ENCODE measurements around the gene MMP17. TPM values are rescaled to one million over a fixed set of nuclear protein-coding genes. Genes with fewer than 3 reads are reported as not detected.
"Not testable (repeated sequence)": the region's sequence is repeated elsewhere in the genome, so short reads cannot be mapped to it uniquely, and the experiment has no call there.

The MMP17 gene
- polyA plus RNA-seq, 2 donors, result 1.8 to 2.0 TPM

DNA sequence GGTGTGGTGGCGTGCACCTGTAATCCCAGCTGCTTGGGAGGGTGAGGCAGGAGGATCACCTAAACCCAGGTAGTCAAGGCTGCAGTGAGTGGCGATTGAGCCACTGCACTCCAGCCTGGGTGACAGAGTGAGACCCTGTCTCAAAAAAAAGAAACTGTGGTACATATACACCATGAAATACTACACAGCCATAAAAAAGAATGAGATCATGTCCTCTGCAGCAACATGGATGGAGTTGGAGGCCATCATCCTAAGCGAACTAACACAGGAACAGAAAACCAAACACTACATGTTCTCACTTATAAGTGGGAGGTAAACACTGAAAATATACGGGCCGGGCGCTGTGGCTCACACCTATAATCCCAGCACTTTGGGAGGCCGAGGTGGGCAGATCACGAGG is 63.5 kb downstream of the MMP17 start:
- not testable (repeated sequence) for H3K4me3 ChIP-seq (ENCODE audit: low read depth in 1 of 2, low read length in 2 of 2); H3K9me3 ChIP-seq (ENCODE audit: control insufficient read depth in 2 of 2, insufficient read depth in 1 of 2, low read depth in 1 of 2, low read length in 1 of 2); H3K36me3 ChIP-seq (ENCODE audit: control insufficient read depth in 2 of 2, insufficient read depth in 2 of 2, low read length in 1 of 2); H3K27ac ChIP-seq (ENCODE audit: low read depth in 2 of 2, low read length in 1 of 2); H3K4me1 ChIP-seq (ENCODE audit: control insufficient read depth in 2 of 2, insufficient read depth in 2 of 2, low read length in 1 of 2); H3K27me3 ChIP-seq (ENCODE audit: control insufficient read depth in 1 of 2, insufficient read depth in 2 of 2, low read length in 2 of 2)
- WGBS, 2 donors, result 85 to 87% methylated on average over 8 of the region's 8 CpGs

DNA sequence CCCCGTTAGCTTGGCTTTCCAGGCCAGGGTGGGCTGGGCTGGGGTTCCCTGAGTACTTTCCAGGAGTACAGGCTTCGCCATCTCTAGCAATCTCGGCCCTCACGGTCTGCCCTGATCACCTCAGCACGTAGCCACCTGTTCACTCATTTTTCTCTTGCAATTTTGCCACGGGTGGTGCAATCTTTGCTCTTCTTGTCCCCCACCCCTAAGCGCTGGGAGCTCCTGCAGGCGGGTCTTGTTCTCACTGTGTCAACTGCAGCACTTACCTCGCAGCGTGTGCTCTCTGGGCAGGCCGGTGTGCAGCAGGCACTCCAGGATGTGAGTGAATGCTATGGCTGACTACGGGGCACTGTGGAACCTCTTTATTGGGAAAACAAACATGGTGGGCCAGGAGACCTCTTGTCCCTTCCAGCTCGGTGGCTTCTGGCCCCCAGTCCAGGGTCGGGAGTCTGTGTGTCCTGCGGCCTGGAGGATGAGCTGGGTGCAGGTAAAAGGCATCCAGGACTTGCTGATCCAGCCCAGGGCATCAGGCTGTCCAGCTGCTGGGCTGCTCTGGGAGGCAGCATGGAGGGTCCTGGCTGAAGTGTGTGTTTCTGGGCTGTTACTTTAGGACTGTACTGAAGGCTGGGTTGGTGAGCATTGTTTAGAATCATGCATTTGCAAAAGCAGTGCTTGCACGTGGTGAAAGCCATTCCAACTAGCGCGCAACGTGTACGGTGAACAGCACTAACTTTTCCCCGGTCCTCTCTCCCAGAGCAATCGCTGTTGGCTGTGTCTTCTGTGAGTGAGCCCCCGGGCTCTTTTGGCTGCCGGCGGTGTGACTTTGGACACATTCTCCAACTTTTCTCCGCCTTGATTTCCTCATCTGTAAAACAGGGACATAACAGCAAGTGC is 64.8 kb downstream of the MMP17 start:
- Histone ChIP-seq H3K27me3 (ENCODE audit: control insufficient read depth in 1 of 2, insufficient read depth in 2 of 2, low read length in 2 of 2) (no peaks in the 10 kb centered on the region), H3K4me1 (ENCODE audit: control insufficient read depth in 2 of 2, insufficient read depth in 2 of 2, low read length in 1 of 2) (peaks cover 4 to 8% of the 10 kb centered on the region in 2 donors), H3K27ac (ENCODE audit: low read depth in 2 of 2, low read length in 1 of 2) (no peak overlapping the region), H3K36me3 (ENCODE audit: control insufficient read depth in 2 of 2, insufficient read depth in 2 of 2, low read length in 1 of 2) (peaks cover 0 to 5% of the 10 kb centered on the region in 2 donors), H3K4me3 (ENCODE audit: low read depth in 1 of 2, low read length in 2 of 2) (no peak overlapping the region), H3K9me3 (ENCODE audit: control insufficient read depth in 2 of 2, insufficient read depth in 1 of 2, low read depth in 1 of 2, low read length in 1 of 2) (no peaks in the 10 kb centered on the region)
- WGBS, 2 donors, result 71 to 76% methylated on average over 26 of the region's 26 CpGs

DNA sequence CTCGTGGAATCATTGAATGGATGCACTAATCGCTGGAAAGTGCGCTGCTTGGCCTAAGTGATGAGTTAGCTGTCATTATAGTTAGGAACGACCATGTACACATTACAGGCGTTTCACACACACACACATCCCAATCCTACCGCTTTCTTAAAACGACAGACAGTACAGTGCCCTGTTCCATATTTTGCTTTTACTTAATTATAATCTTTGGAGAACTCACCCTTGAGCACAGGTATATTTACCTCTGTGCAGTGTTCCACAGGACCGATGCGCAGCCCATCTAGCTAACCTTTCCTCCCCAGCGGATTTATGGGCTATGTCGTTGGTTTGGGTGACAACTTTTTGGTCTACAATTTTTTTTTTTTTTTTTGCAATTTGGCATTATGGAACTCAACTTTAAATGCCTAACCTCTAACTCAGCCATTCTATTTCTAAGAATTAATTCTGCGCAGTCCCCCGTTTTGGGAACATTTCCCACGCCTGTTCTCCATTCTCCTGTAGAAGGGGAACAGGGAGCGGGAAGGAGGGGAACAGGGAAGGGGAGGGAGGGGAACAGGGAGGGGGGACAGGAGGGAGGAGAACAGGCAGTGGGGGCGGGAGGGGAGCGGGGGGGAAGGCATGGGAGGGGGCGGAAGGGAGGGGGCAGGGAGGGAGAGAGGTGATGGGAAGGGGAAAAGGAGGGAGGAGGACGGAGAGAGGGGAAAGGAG is 65.6 kb downstream of the MMP17 start:
- WGBS, 2 donors, result 31 to 32% methylated on average over 17 to 19 of the region's 19 CpGs
- H3K9me3 ChIP-seq (ENCODE audit: control insufficient read depth in 2 of 2, insufficient read depth in 1 of 2, low read depth in 1 of 2, low read length in 1 of 2), result no peaks in the 10 kb centered on the region
- H3K27me3 ChIP-seq (ENCODE audit: control insufficient read depth in 1 of 2, insufficient read depth in 2 of 2, low read length in 2 of 2), result no peaks in the 10 kb centered on the region
- peaks cover 4 to 8% of the 10 kb centered on the region in 2 donors for H3K4me1 ChIP-seq (ENCODE audit: control insufficient read depth in 2 of 2, insufficient read depth in 2 of 2, low read length in 1 of 2)
- peak overlapping the region in 1 of 2 donors; percentile 57 for H3K4me3 ChIP-seq (ENCODE audit: low read depth in 1 of 2, low read length in 2 of 2)
- H3K27ac ChIP-seq (ENCODE audit: low read depth in 2 of 2, low read length in 1 of 2), result no peak overlapping the region
- peaks cover 0 to 7% of the 10 kb centered on the region in 2 donors for H3K36me3 ChIP-seq (ENCODE audit: control insufficient read depth in 2 of 2, insufficient read depth in 2 of 2, low read length in 1 of 2)

DNA sequence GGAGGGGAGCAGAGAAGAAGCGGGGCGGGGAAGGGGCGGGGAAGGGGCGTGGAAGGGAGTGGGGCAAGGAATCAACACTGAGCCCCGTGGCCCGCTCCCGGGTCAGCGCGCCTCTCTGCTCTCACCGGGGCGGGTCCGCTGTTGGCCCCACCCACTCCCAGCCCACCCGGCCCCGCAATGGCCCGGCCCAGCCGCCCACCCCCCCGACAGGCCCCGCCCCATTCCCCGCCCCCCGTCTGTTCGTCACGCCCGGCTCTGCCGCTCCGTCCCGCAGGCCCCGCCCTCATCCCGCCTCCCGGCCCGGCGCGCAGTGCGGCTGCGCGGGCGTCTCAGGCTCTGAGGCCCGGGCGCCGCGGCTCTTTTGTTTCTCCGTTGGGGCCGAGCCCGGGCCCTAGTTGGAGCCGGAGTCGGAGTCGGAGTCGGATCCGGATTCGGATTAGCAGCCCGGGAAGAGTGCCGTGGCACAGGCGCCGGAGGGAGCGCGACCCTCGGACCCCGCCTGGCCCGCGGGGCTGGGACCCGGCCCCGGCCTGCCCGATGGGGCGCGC is 66.2 kb downstream of the MMP17 start, which contains the start of gene ULK1:
Gene ULK1 (plus strand): TSS at position 310 of the 548 bp plus-strand sequence. CDS start 380 bp downstream, outside the sequence.
- Histone ChIP-seq H3K36me3 (ENCODE audit: control insufficient read depth in 2 of 2, insufficient read depth in 2 of 2, low read length in 1 of 2) (peaks cover 0 to 7% of the 10 kb centered on the region in 2 donors), H3K4me3 (ENCODE audit: low read depth in 1 of 2, low read length in 2 of 2) (peak within 1 kb of the TSS; percentile 57 to 70), H3K4me1 (ENCODE audit: control insufficient read depth in 2 of 2, insufficient read depth in 2 of 2, low read length in 1 of 2) (peaks cover 4 to 8% of the 10 kb centered on the region in 2 donors), H3K27me3 (ENCODE audit: control insufficient read depth in 1 of 2, insufficient read depth in 2 of 2, low read length in 2 of 2) (no peaks in the 10 kb centered on the region), H3K27ac (ENCODE audit: low read depth in 2 of 2, low read length in 1 of 2) (peak within 1 kb of the TSS; percentile 98 to 99), H3K9me3 (ENCODE audit: control insufficient read depth in 2 of 2, insufficient read depth in 1 of 2, low read depth in 1 of 2, low read length in 1 of 2) (no peaks in the 10 kb centered on the region)
- WGBS, 2 donors, result 0 to 1% methylated on average over 42 to 64 of the region's 64 CpGs

DNA sequence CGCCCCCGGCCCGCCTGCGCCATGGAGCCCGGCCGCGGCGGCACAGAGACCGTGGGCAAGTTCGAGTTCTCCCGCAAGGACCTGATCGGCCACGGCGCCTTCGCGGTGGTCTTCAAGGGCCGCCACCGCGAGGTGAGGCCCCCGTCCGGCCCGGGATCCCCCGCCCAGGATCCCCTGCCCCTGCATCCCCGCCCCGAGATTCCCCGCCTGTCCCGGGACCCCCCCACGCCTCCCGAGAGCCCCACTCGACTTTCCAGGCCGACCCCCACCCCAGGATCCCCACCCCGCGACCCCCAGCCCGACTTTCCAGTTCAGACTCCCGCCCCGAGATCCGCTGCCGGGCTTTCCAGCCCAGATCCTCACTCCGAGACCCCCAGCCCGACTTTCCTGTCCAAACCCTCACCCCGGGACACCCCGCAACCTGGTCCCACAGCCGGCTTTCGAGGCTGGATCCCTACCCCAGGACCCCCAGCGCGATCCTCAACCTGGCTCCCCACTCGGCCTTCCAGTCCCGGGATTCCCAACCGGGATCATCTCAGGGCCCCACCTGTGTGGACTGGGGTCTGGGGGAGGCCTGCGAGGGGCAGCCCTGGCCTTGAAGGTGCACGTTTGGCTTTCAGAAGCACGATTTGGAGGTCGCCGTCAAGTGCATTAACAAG is 66.9 kb downstream of the MMP17 start:
- WGBS, 2 donors, result 2 to 3% methylated on average over 25 to 54 of the region's 54 CpGs
- Histone ChIP-seq H3K4me1 (ENCODE audit: control insufficient read depth in 2 of 2, insufficient read depth in 2 of 2, low read length in 1 of 2) (peaks cover 4 to 8% of the 10 kb centered on the region in 2 donors), H3K4me3 (ENCODE audit: low read depth in 1 of 2, low read length in 2 of 2) (peak overlapping the region; percentile 57 to 69), H3K27me3 (ENCODE audit: control insufficient read depth in 1 of 2, insufficient read depth in 2 of 2, low read length in 2 of 2) (no peaks in the 10 kb centered on the region), H3K36me3 (ENCODE audit: control insufficient read depth in 2 of 2, insufficient read depth in 2 of 2, low read length in 1 of 2) (peaks cover 0 to 7% of the 10 kb centered on the region in 2 donors), H3K9me3 (ENCODE audit: control insufficient read depth in 2 of 2, insufficient read depth in 1 of 2, low read depth in 1 of 2, low read length in 1 of 2) (no peaks in the 10 kb centered on the region), H3K27ac (ENCODE audit: low read depth in 2 of 2, low read length in 1 of 2) (peak overlapping the region; percentile 98 to 99)

DNA sequence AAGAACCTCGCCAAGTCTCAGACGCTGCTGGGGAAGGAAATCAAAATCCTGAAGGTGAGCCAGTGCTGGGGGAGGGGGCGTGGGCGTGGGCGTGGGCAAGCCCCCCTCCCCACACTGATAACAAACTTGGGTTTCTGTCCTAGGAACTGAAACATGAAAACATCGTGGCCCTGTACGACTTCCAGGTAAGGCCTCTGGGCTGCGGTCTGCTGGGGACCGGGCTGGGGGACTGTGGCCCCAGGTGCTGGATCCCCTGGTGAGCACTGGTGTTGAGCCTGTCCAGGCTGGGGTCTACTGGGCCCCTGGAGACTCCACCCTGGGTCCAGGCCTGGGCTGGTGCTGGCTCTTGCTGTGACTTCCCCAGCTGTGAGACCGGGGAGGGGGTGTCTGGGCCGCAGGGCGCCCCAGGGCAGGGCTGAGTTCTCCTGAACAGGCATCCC is 67.5 kb downstream of the MMP17 start:
- no peaks in the 10 kb centered on the region for H3K9me3 ChIP-seq (ENCODE audit: control insufficient read depth in 2 of 2, insufficient read depth in 1 of 2, low read depth in 1 of 2, low read length in 1 of 2)
- peaks cover 0 to 7% of the 10 kb centered on the region in 2 donors for H3K36me3 ChIP-seq (ENCODE audit: control insufficient read depth in 2 of 2, insufficient read depth in 2 of 2, low read length in 1 of 2)
- WGBS, 2 donors, result 1 to 4% methylated on average over 12 of the region's 12 CpGs
- H3K4me1 ChIP-seq (ENCODE audit: control insufficient read depth in 2 of 2, insufficient read depth in 2 of 2, low read length in 1 of 2), result peaks cover 4 to 12% of the 10 kb centered on the region in 2 donors
- H3K4me3 ChIP-seq (ENCODE audit: low read depth in 1 of 2, low read length in 2 of 2), result peak overlapping the region; percentile 57 to 69
- H3K27me3 ChIP-seq (ENCODE audit: control insufficient read depth in 1 of 2, insufficient read depth in 2 of 2, low read length in 2 of 2), result no peaks in the 10 kb centered on the region
- peak overlapping the region; percentile 98 to 99 for H3K27ac ChIP-seq (ENCODE audit: low read depth in 2 of 2, low read length in 1 of 2)

DNA sequence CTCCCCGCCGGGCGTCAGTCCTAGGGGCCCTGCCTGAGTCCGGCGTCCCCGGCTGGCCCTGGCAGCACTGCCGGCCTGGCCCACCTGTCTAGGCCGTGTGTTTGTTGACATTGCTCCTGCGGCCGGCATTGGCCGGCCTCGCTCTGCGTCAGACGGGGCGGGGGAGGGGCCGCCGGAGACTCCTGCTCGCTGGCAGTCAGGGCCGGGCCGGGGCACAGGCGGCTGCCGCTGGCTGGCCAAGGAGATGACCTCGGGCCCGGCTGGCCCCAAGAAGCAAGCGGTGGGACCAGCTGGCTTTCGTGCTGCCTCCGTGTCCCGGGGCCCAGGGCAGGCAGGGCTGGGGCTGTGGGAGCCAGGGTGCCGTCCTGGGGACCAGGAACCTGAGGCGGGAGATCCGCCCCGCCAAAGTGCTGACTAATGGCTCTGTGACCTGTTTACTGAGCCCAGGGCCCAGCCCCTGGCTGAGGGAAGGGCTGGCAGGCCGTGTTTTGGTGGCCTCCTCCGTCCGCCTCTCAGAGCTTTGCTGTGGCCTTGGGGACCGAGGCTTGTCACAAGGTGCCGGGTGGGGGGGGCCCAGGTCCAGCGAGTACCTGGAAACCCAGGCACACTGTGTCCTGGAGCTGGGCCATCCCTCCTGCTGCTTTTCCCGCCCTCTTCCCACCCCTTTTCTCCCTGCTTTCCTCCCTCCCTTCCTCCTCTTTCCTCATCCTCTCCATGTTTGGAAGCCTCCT is 68.1 kb downstream of the MMP17 start:
- no peaks in the 10 kb centered on the region for H3K27me3 ChIP-seq (ENCODE audit: control insufficient read depth in 1 of 2, insufficient read depth in 2 of 2, low read length in 2 of 2)
- H3K27ac ChIP-seq (ENCODE audit: low read depth in 2 of 2, low read length in 1 of 2), result peak overlapping the region; percentile 98 to 99
- no peaks in the 10 kb centered on the region for H3K9me3 ChIP-seq (ENCODE audit: control insufficient read depth in 2 of 2, insufficient read depth in 1 of 2, low read depth in 1 of 2, low read length in 1 of 2)
- H3K4me3 ChIP-seq (ENCODE audit: low read depth in 1 of 2, low read length in 2 of 2), result peak overlapping the region; percentile 57 to 69
- H3K36me3 ChIP-seq (ENCODE audit: control insufficient read depth in 2 of 2, insufficient read depth in 2 of 2, low read length in 1 of 2), result peaks cover 0 to 7% of the 10 kb centered on the region in 2 donors
- WGBS, 2 donors, result 2% methylated on average over 38 to 39 of the region's 39 CpGs
- peaks cover 4 to 13% of the 10 kb centered on the region in 2 donors for H3K4me1 ChIP-seq (ENCODE audit: control insufficient read depth in 2 of 2, insufficient read depth in 2 of 2, low read length in 1 of 2)

DNA sequence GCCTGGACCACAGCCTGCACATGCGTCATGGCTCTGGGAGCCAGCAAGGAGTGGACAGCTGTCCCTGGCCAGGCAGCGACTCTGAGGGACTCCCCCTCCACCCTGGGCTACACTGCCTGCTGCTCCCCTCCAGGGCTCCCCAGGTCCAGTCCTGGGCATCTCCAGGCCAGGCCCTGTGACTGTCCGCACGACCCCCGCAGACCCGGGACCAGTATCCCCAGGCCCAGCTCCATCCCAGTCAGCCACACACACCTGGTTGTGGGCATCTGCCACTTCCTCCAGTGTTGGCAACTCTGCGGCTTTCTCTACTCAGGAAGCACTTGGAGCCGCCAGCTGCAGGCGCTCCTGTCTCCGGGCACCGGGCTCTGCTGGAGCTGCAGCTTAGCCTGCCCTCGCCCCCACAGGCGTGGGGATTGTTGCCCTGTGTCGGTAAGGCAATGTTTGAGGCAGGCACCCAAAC is 68.6 kb downstream of the MMP17 start:
- Histone ChIP-seq H3K27me3 (ENCODE audit: control insufficient read depth in 1 of 2, insufficient read depth in 2 of 2, low read length in 2 of 2) (no peaks in the 10 kb centered on the region), H3K36me3 (ENCODE audit: control insufficient read depth in 2 of 2, insufficient read depth in 2 of 2, low read length in 1 of 2) (peaks cover 0 to 7% of the 10 kb centered on the region in 2 donors), H3K27ac (ENCODE audit: low read depth in 2 of 2, low read length in 1 of 2) (peak overlapping the region; percentile 98 to 99), H3K9me3 (ENCODE audit: control insufficient read depth in 2 of 2, insufficient read depth in 1 of 2, low read depth in 1 of 2, low read length in 1 of 2) (no peaks in the 10 kb centered on the region), H3K4me3 (ENCODE audit: low read depth in 1 of 2, low read length in 2 of 2) (peak overlapping the region; percentile 57 to 69), H3K4me1 (ENCODE audit: control insufficient read depth in 2 of 2, insufficient read depth in 2 of 2, low read length in 1 of 2) (peaks cover 7 to 19% of the 10 kb centered on the region in 2 donors)
- 53 to 56% methylated on average over 14 of the region's 14 CpGs for WGBS, 2 donors
